Measurements from ENCODE around the gene GLIS2.

DNA sequence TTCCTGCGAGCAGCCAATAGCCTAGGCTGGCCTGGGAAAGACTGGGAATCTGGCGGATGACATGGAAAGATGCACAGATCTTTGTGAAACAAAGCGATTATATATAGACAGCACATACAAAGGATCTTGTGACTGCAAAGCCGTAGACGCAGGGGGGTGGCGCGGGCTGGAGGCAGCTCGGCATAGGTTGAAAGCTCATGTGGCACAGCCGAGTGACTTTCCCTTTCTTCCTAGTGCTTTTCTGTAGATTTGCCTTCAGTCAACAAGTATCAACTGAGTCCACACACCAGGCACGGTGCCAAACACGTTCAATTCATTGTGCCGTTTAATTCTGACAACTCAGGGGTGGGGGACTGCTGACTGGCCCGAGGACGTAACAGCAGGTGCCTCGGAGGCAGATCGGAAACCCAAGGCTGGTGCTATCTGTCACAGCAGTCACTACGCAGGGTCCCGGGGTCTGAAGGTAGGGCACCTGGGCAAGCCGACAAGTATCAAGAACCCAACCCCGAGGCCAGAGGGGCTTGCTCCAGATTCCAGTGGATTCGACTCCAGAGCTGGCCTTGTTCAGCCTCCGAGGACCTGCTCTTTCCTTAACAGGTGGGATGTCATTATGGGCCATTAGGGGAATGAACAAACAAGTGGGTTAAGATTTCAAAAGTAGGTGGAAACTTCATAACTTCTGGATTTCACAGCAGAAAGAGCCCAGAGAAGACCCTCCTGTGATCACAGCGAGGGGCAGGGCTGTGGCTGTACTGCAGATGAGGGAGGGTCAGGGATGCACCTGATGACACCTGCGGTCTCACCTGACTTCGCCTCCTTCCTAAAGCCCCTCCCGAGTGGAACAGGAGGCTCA lies 29.3 kb downstream of the GLIS2 start:
- TF ChIP-seq, protein P1, sequence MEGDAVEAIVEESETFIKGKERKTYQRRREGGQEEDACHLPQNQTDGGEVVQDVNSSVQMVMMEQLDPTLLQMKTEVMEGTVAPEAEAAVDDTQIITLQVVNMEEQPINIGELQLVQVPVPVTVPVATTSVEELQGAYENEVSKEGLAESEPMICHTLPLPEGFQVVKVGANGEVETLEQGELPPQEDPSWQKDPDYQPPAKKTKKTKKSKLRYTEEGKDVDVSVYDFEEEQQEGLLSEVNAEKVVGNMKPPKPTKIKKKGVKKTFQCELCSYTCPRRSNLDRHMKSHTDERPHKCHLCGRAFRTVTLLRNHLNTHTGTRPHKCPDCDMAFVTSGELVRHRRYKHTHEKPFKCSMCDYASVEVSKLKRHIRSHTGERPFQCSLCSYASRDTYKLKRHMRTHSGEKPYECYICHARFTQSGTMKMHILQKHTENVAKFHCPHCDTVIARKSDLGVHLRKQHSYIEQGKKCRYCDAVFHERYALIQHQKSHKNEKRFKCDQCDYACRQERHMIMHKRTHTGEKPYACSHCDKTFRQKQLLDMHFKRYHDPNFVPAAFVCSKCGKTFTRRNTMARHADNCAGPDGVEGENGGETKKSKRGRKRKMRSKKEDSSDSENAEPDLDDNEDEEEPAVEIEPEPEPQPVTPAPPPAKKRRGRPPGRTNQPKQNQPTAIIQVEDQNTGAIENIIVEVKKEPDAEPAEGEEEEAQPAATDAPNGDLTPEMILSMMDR (conservative IDR thresholded peaks at IDR 0.05 in 1 of 2, IDR thresholded peaks at IDR 0.05 in 1 of 2; ENCODE audit: low read depth in 1 of 2, low read length in 2 of 2), result no peak
- no peak for TF ChIP-seq EZH2 (IDR thresholded peaks at IDR 0.05; ENCODE audit: low read length, missing control alignments)

Data from fibroblast of lung (primary cell).